H9 (cell line): Measurements from ENCODE around the gene ZNF800. TPM values are rescaled to one million over a fixed set of nuclear protein-coding genes. Genes with fewer than 3 reads are reported as not detected.

Experiments
- DNase-seq: peaks from one replicate; pipeline ENCODE4 v3.0.0-alpha.2; 2017
- H2AFZ ChIP-seq: one replicate; pipeline ENCODE4 v1.6.1; 2013; ENCODE audit warnings: mild to moderate bottlenecking, low read length, control low read depth, moderate library complexity
- H2AK5ac ChIP-seq: 2 replicates; pipeline ENCODE4 v1.6.1; 2013; ENCODE audit warnings: low read length, control low read depth, mixed read lengths; ENCODE audit not compliant: insufficient read length
- H2BK120ac ChIP-seq: one replicate; pipeline ENCODE4 v1.6.1; 2013; ENCODE audit warnings: low read depth, mild to moderate bottlenecking, low read length, control low read depth, inconsistent platforms; ENCODE audit not compliant: poor library complexity, severe bottlenecking
- H2BK12ac ChIP-seq: 2 replicates; pipeline ENCODE4 v1.6.1; 2013; ENCODE audit warnings: low read length, control low read depth, mixed read lengths, low read depth; ENCODE audit not compliant: insufficient read length
- H2BK15ac ChIP-seq: 2 replicates; pipeline ENCODE4 v1.6.1; 2013; ENCODE audit warnings: low read depth, low read length, control low read depth
- H2BK20ac ChIP-seq: one replicate; pipeline ENCODE4 v1.6.1; 2013; ENCODE audit warnings: low read depth, mild to moderate bottlenecking, low read length, control low read depth, inconsistent platforms; ENCODE audit not compliant: poor library complexity, severe bottlenecking
- H2BK5ac ChIP-seq: 2 replicates; pipeline ENCODE4 v1.6.1; 2013; ENCODE audit warnings: low read length, control low read depth, mixed read lengths; ENCODE audit not compliant: insufficient read length
- H3K14ac ChIP-seq: 2 replicates; pipeline ENCODE4 v1.6.1; 2013; ENCODE audit warnings: low read length, control low read depth; ENCODE audit not compliant: insufficient read depth
- H3K18ac ChIP-seq: 2 replicates; pipeline ENCODE4 v1.6.1; 2013; ENCODE audit warnings: low read depth, mild to moderate bottlenecking, mixed read lengths, low read length, control low read depth; ENCODE audit not compliant: insufficient read length
- H3K23ac ChIP-seq: 2 replicates; pipeline ENCODE4 v1.6.1; 2013; ENCODE audit warnings: low read length, control low read depth, mixed read lengths, low read depth; ENCODE audit not compliant: insufficient read length
- H3K23me2 ChIP-seq: 2 replicates; pipeline ENCODE4 v1.6.1; 2013; ENCODE audit warnings: low read depth, mild to moderate bottlenecking, mixed read lengths, low read length, control low read depth; ENCODE audit not compliant: insufficient read length, poor library complexity, severe bottlenecking
- H3K27ac ChIP-seq: 2 replicates; pipeline ENCODE4 v1.5.1; 2013; ENCODE audit warnings: low read length, control low read depth, mixed read lengths, low read depth; ENCODE audit not compliant: insufficient read length
- H3K27me3 ChIP-seq: 2 replicates; pipeline ENCODE4 v1.6.1; 2013; ENCODE audit warnings: low read length, control low read depth, inconsistent platforms; ENCODE audit not compliant: insufficient read depth
- H3K4ac ChIP-seq: 2 replicates; pipeline ENCODE4 v1.6.1; 2013; ENCODE audit warnings: low read depth, mild to moderate bottlenecking, control low read depth, inconsistent platforms, low read length, moderate library complexity
- H3K4me1 ChIP-seq: 2 replicates; pipeline ENCODE4 v1.6.1; 2013; ENCODE audit warnings: low read length, control low read depth, inconsistent platforms; ENCODE audit not compliant: insufficient read depth
- H3K4me2 ChIP-seq: 2 replicates; pipeline ENCODE4 v1.6.1; 2013; ENCODE audit warnings: low read length, control low read depth, mixed read lengths; ENCODE audit not compliant: insufficient read length, insufficient read depth
- H3K56ac ChIP-seq: 2 replicates; pipeline ENCODE4 v1.6.1; 2013; ENCODE audit warnings: low read depth, mild to moderate bottlenecking, mixed read lengths, low read length, control low read depth; ENCODE audit not compliant: insufficient read length
- H3K79me1 ChIP-seq: 2 replicates; pipeline ENCODE4 v1.6.1; 2013; ENCODE audit warnings: low read depth, mild to moderate bottlenecking, moderate library complexity, low read length, control low read depth, inconsistent platforms; ENCODE audit not compliant: insufficient read depth, poor library complexity, severe bottlenecking
- H3K79me2 ChIP-seq: 2 replicates; pipeline ENCODE4 v1.6.1; 2013; ENCODE audit warnings: low read length, control low read depth, inconsistent platforms; ENCODE audit not compliant: insufficient read depth
- H3K9ac ChIP-seq: 2 replicates; pipeline ENCODE4 v1.6.1; 2013; ENCODE audit warnings: low read length, control low read depth, mixed read lengths; ENCODE audit not compliant: insufficient read length; ENCODE audit errors: extremely low read depth
- H3K9me3 ChIP-seq: one replicate; pipeline ENCODE4 v1.6.1; 2013; ENCODE audit warnings: low read depth, low read length, inconsistent platforms; ENCODE audit not compliant: control insufficient read depth
- H3T11ph ChIP-seq: one replicate; pipeline ENCODE4 v1.6.1; 2013; ENCODE audit warnings: mild to moderate bottlenecking, low read length, control low read depth, inconsistent platforms
- H4K20me1 ChIP-seq: one replicate; pipeline ENCODE4 v1.6.1; 2013; ENCODE audit not compliant: control insufficient read depth, insufficient read length, insufficient read depth
- H4K5ac ChIP-seq: 2 replicates; pipeline ENCODE4 v1.6.1; 2013; ENCODE audit warnings: low read depth, mild to moderate bottlenecking, mixed read lengths, low read length, control low read depth; ENCODE audit not compliant: insufficient read length
- H4K8ac ChIP-seq: replicated peaks from 2 replicates; pipeline ENCODE4 v1.6.1; 2013; ENCODE audit warnings: low read length, control low read depth, mixed read lengths, low read depth; ENCODE audit not compliant: insufficient read length
- H4K91ac ChIP-seq: 2 replicates; pipeline ENCODE4 v1.6.1; 2013; ENCODE audit warnings: low read depth, mild to moderate bottlenecking, moderate library complexity, mixed read lengths, low read length, control low read depth; ENCODE audit not compliant: insufficient read length
- H3K27ac Mint-ChIP-seq, 3 experiments: 2 replicates in 2 of 3; 3 replicates in 1 of 3; pipeline ENCODE4 v1.8.0; 2020 to 2021; ENCODE audit warnings: mixed read lengths in 3 of 3, mild to moderate bottlenecking in 1 of 3, moderate library complexity in 1 of 3
- H3K27me3 Mint-ChIP-seq: 2 replicates; pipeline ENCODE4 v1.8.0; 2021; ENCODE audit warnings: low read depth, mild to moderate bottlenecking, moderate library complexity, mixed read lengths
- H3K36me3 Mint-ChIP-seq, 3 experiments: 2 replicates in 2 of 3; 3 replicates in 1 of 3; pipeline ENCODE4 v1.8.0; 2020 to 2021; ENCODE audit warnings: low read depth in 3 of 3, mixed read lengths in 3 of 3; ENCODE audit not compliant: insufficient read depth in 1 of 3
- H3K4me1 Mint-ChIP-seq, 2 experiments: 2 replicates each; pipeline ENCODE4 v1.8.0; 2020; ENCODE audit warnings: mixed read lengths in 2 of 2
- H3K4me3 Mint-ChIP-seq, 2 experiments: 2 replicates in 1 of 2; 3 replicates in 1 of 2; pipeline ENCODE4 v1.8.0; 2020 to 2021; ENCODE audit warnings: mild to moderate bottlenecking in 2 of 2, mixed read lengths in 2 of 2, moderate library complexity in 1 of 2
- H3K9me3 Mint-ChIP-seq, 2 experiments: 2 replicates in 1 of 2; 3 replicates in 1 of 2; pipeline ENCODE4 v1.8.0; 2020; ENCODE audit warnings: mild to moderate bottlenecking in 2 of 2, mixed read lengths in 2 of 2, moderate library complexity in 1 of 2
- CTCF ChIP-seq: fragments of 200-600 bp; sonication (generic); conservative IDR thresholded peaks from 3 replicates; pipeline ENCODE4 v1.8.0; 2021; ENCODE audit warnings: antibody characterized with exemption, mild to moderate bottlenecking
- WGBS: extraction: QIAGEN DNeasy Blood & Tissue Kit; methylation state at CpG from one replicate; pipeline ENCODE4 v1.1.7; 2013; ENCODE audit warnings: missing lambda C conversion rate, low lambda C conversion rate, mixed read lengths; ENCODE audit not compliant: insufficient read length; ENCODE audit errors: extremely low coverage; 5-methylcytosine and 5-hydroxymethylcytosine counted together
- total RNA-seq: library from RNA; stranded (reverse); gene quantifications from 2 replicates; pipeline ENCODE4 v1.2.1, GENCODE V29; 2021

ZNF800 gene
- total RNA-seq, 1 experiment from 2014 or later: 11.0 TPM

- Histone ChIP-seq H2BK12ac (no peak overlapping the region), H2BK5ac (no peak overlapping the region), H2AFZ (no peak overlapping the region), H2AK5ac (no peak overlapping the region), H4K5ac (no peak overlapping the region), H2BK20ac (no peak overlapping the region), H3K4me2 (no peak overlapping the region), H3K9me3 (no peaks in the 10 kb centered on the region), H2BK120ac (no peak overlapping the region), H3K27ac (no peak overlapping the region), H2BK15ac (no peak overlapping the region), H3K4ac (no peak overlapping the region), H3K27me3 (no peaks in the 10 kb centered on the region), H3K4me1 (no peaks in the 10 kb centered on the region), H4K20me1 (no peaks in the 10 kb centered on the region), H3K23me2 (no peaks in the 10 kb centered on the region), H3K18ac (no peak overlapping the region), H3K79me2 (no peaks in the 10 kb centered on the region), H4K8ac (no peak overlapping the region), H3K56ac (no peak overlapping the region), H3K14ac (no peak overlapping the region), H3T11ph (no peak overlapping the region), H3K9ac (no peak overlapping the region), H3K23ac (no peak overlapping the region), H3K79me1 (no peaks in the 10 kb centered on the region), H4K91ac (no peak overlapping the region)
- Mint-ChIP-seq H3K27ac (no peak overlapping the region), H3K4me3 (no peak overlapping the region), H3K27me3 (no peaks in the 10 kb centered on the region), H3K4me1 (peaks cover 5 to 8% of the 10 kb centered on the region in 2 experiments; a peak in 1 of 4 replicates), H3K9me3 (no peaks in the 10 kb centered on the region), H3K36me3 (peaks cover 0 to 4% (median 0%) of the 10 kb centered on the region in 3 experiments; a peak in 1 of 7 replicates)
- TF ChIP-seq CTCF: no peak
- no peak for DNase-seq
- no CpG with 5 or more reads among the region's 1 CpG for WGBS
Measured at GRCh38 chr7:127361736-127362135, 30.8 kb downstream of the ZNF800 start.
